Ectodermal cell (in vitro differentiated cells): Measurements from ENCODE around the gene C9orf43.

Experiments
- H3K27ac ChIP-seq: 2 replicates; pipeline ENCODE4 v1.7.0; 2013; ENCODE audit warnings: mild to moderate bottlenecking, low read depth, low read length; ENCODE audit not compliant: insufficient read depth, poor library complexity, severe bottlenecking
- H3K27me3 ChIP-seq: 2 replicates; pipeline ENCODE4 v1.7.0; 2013; ENCODE audit warnings: mild to moderate bottlenecking, low read length; ENCODE audit not compliant: insufficient read depth, control insufficient read depth, poor library complexity, severe bottlenecking
- H3K36me3 ChIP-seq: one replicate; pipeline ENCODE4 v1.7.0; 2013; ENCODE audit warnings: low read length; ENCODE audit not compliant: control insufficient read depth, insufficient read depth
- H3K4me1 ChIP-seq: one replicate; pipeline ENCODE4 v1.7.0; 2013; ENCODE audit warnings: low read length; ENCODE audit not compliant: control insufficient read depth, insufficient read depth
- H3K4me3 ChIP-seq: 2 replicates; pipeline ENCODE4 v1.7.0; 2013; ENCODE audit warnings: low read depth, low read length, control low read depth; ENCODE audit not compliant: insufficient read depth
- H3K9me3 ChIP-seq: 2 replicates; pipeline ENCODE4 v1.7.0; 2013; ENCODE audit warnings: mild to moderate bottlenecking, low read length, moderate library complexity; ENCODE audit not compliant: control insufficient read depth
- WGBS, 2 experiments: methylation state at CpG; one replicate each; pipeline ENCODE4 v1.1.7; 2013; ENCODE audit warnings: missing lambda C conversion rate in 2 of 2; 5-methylcytosine and 5-hydroxymethylcytosine counted together

Gene C9orf43

DNA sequence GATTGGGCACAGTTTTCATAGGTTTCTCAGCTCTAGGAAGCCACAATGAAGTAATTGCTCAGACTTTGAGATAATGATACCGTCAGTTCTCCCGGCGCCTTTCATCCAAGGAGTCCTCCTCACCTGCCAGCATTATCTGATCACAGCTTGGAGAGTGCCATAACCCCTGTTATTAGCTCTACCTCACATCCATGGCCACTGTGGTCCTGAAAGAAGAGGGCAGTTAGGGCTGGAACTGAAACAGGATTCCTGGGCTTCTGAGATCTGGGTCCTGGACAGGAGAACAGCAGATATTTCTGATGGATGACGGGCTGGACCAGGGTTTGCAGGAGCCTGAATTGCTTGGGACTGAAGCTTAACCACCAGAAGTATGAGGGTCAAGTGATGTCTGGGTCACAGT is 66.5 kb downstream of the C9orf43 start:
- peaks cover 15% of the 10 kb centered on the region for H3K4me1 ChIP-seq
- H3K36me3 ChIP-seq = no peaks in the 10 kb centered on the region
- no peak overlapping the region for H3K4me3 ChIP-seq
- 96 to 97% methylated on average over 4 of the region's 4 CpGs for WGBS, 2 experiments
- no peaks in the 10 kb centered on the region for H3K27me3 ChIP-seq
- H3K27ac ChIP-seq = no peak overlapping the region
- H3K9me3 ChIP-seq = no peaks in the 10 kb centered on the region

DNA sequence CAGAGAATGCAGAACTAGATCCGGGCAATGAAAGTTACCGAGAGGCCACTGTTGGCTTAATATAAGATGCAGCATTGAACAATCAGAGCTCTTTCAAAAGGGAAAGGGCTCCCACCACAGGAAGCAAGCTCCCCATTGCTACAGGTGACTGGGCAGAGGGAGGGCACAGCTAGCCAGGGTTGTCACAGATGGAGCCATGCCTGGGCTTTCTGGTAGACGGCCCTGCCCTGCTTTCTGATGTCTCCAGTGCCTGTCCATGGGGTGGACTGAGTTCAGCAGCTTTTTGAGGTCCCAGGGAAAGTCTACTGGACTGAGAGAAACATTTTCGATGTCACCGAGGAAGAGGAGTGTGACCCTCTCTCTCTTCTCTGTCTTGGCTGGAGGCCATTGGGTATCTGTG is 67.1 kb downstream of the C9orf43 start:
- Histone ChIP-seq H3K4me3 (no peak overlapping the region), H3K27ac (no peak overlapping the region), H3K9me3 (no peaks in the 10 kb centered on the region), H3K36me3 (no peaks in the 10 kb centered on the region), H3K4me1 (peaks cover 15% of the 10 kb centered on the region), H3K27me3 (no peaks in the 10 kb centered on the region)
- 79 to 83% methylated on average over 5 of the region's 5 CpGs for WGBS, 2 experiments

- no peaks in the 10 kb centered on the region for H3K36me3 ChIP-seq
- 52 to 53% methylated on average over 7 of the region's 7 CpGs for WGBS, 2 experiments
- H3K4me1 ChIP-seq = peaks cover 15% of the 10 kb centered on the region
- H3K27me3 ChIP-seq = no peaks in the 10 kb centered on the region
- no peak overlapping the region for H3K4me3 ChIP-seq
- H3K27ac ChIP-seq = no peak overlapping the region
- no peaks in the 10 kb centered on the region for H3K9me3 ChIP-seq
Measured at GRCh38 chr9:113479174-113479621, 68.7 kb downstream of the C9orf43 start.
